Measurements from ENCODE around the gene GRM8.

Gene GRM8

DNA sequence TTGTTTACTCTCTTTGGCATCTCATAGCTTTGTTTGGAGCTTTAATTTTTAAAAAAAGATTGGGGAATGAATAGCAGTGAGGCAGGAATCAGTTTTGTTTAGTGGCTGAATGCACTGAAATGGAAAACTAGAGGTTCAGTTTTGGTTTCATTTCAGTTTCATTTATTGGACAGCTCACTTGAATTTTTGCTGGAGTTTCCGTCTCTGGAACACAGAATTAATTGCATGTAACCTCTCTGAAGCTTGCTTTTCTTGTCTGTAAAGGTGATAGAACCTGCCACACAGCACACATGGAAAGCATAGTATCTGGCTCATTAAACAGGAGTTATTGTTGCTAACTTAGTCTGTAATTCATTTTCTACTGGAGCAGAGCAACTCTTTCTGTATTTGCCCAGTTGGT lies 7.1 kb downstream of the GRM8 start:
- H3K9me3 ChIP-seq (ENCODE audit: insufficient read depth, low read length, severe bottlenecking), result no peaks in the 10 kb centered on the region
- no peak for ATAC-seq (ENCODE audit: insufficient read depth, low read depth)
- no peak for DNase-seq
- TF ChIP-seq, protein P1, sequence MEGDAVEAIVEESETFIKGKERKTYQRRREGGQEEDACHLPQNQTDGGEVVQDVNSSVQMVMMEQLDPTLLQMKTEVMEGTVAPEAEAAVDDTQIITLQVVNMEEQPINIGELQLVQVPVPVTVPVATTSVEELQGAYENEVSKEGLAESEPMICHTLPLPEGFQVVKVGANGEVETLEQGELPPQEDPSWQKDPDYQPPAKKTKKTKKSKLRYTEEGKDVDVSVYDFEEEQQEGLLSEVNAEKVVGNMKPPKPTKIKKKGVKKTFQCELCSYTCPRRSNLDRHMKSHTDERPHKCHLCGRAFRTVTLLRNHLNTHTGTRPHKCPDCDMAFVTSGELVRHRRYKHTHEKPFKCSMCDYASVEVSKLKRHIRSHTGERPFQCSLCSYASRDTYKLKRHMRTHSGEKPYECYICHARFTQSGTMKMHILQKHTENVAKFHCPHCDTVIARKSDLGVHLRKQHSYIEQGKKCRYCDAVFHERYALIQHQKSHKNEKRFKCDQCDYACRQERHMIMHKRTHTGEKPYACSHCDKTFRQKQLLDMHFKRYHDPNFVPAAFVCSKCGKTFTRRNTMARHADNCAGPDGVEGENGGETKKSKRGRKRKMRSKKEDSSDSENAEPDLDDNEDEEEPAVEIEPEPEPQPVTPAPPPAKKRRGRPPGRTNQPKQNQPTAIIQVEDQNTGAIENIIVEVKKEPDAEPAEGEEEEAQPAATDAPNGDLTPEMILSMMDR (IDR thresholded peaks at IDR 0.05; ENCODE audit: borderline replicate concordance, extremely low read depth, low read length, poor library complexity, severe bottlenecking), result no peak
- TF ChIP-seq EZH2 (IDR thresholded peaks at IDR 0.05; ENCODE audit: borderline replicate concordance, low read depth, low read length, severe bottlenecking), result no peak
- H4K20me1 ChIP-seq (ENCODE audit: insufficient read depth, low read length), result no peaks in the 10 kb centered on the region
- H3K36me3 ChIP-seq (ENCODE audit: insufficient read depth, low read length), result no peaks in the 10 kb centered on the region
- peaks cover 17% of the 10 kb centered on the region for H3K27me3 ChIP-seq (ENCODE audit: insufficient read depth, low read length, poor library complexity)
- no peak overlapping the region for H3K27ac ChIP-seq (ENCODE audit: low read length)
- no peak overlapping the region for H3K4me2 ChIP-seq (ENCODE audit: insufficient read depth, low read length)
- H3K79me2 ChIP-seq (ENCODE audit: insufficient read depth, low read length), result no peaks in the 10 kb centered on the region
- no peak overlapping the region for H3K9ac ChIP-seq (ENCODE audit: low read depth, low read length)
- H2AFZ ChIP-seq (ENCODE audit: low read depth, low read length), result no peak overlapping the region
- no peak overlapping the region for H3K4me3 ChIP-seq (ENCODE audit: low read depth in 1 of 2, low read length in 2 of 2)
- no peaks in the 10 kb centered on the region for H3K4me1 ChIP-seq (ENCODE audit: insufficient read depth, low read length)

DNA sequence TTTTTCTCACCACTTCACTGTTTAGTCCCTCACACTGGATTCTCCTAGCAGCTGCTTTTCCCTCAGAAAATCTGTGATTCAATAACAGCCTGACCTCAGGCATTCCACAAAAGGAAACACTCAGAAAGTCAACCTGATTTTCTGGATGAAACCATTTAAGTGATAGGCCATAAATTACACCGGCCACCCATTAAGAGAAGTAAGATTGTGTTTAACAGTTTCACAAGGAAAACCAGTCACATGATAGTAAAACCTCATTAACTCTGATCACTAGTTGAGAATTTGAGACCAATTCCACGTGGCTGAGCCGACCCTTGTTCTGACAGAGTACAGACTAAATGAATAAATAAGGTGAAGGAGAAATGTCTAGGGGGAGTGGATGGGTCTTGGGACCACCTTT lies 7.7 kb downstream of the GRM8 start:
- Histone ChIP-seq H4K20me1 (ENCODE audit: insufficient read depth, low read length) (no peaks in the 10 kb centered on the region), H3K27me3 (ENCODE audit: insufficient read depth, low read length, poor library complexity) (peaks cover 11% of the 10 kb centered on the region), H3K9me3 (ENCODE audit: insufficient read depth, low read length, severe bottlenecking) (no peaks in the 10 kb centered on the region), H3K4me2 (ENCODE audit: insufficient read depth, low read length) (no peak overlapping the region), H3K27ac (ENCODE audit: low read length) (no peak overlapping the region), H3K79me2 (ENCODE audit: insufficient read depth, low read length) (no peaks in the 10 kb centered on the region), H3K4me3 (ENCODE audit: low read depth in 1 of 2, low read length in 2 of 2) (no peak overlapping the region), H3K9ac (ENCODE audit: low read depth, low read length) (no peak overlapping the region), H3K36me3 (ENCODE audit: insufficient read depth, low read length) (no peaks in the 10 kb centered on the region), H3K4me1 (ENCODE audit: insufficient read depth, low read length) (no peaks in the 10 kb centered on the region), H2AFZ (ENCODE audit: low read depth, low read length) (no peak overlapping the region)
- no peak for ATAC-seq (ENCODE audit: insufficient read depth, low read depth)
- DNase-seq, result no peak
- TF ChIP-seq, protein P1 (IDR thresholded peaks at IDR 0.05; ENCODE audit: borderline replicate concordance, extremely low read depth, low read length, poor library complexity, severe bottlenecking), result no peak
- no peak for TF ChIP-seq EZH2 (IDR thresholded peaks at IDR 0.05; ENCODE audit: borderline replicate concordance, low read depth, low read length, severe bottlenecking)

DNA sequence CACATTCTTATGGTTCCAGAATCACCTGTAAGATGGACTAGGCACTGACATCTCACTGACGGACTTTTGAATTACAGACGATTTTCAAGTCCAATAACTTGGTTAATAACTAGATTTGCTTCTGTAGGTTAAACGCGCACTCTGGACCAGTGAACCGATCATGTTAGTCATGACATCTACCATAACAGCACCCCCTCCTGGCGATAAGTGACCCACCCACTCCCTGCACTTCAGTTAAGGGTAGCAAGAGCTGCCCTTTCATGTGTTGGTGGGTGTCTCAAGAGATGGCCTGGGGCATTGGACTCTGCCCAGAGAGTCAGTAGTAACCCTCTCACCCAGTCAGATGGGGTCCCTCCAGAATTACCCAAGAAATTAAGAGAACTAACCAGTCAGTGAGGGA lies 12.9 kb downstream of the GRM8 start:
- Histone ChIP-seq H2AFZ (ENCODE audit: low read depth, low read length) (no peak overlapping the region), H3K4me2 (ENCODE audit: insufficient read depth, low read length) (no peak overlapping the region), H3K79me2 (ENCODE audit: insufficient read depth, low read length) (no peaks in the 10 kb centered on the region), H3K27ac (ENCODE audit: low read length) (no peak overlapping the region), H3K9me3 (ENCODE audit: insufficient read depth, low read length, severe bottlenecking) (no peaks in the 10 kb centered on the region), H3K27me3 (ENCODE audit: insufficient read depth, low read length, poor library complexity) (no peaks in the 10 kb centered on the region), H3K4me1 (ENCODE audit: insufficient read depth, low read length) (no peaks in the 10 kb centered on the region), H3K36me3 (ENCODE audit: insufficient read depth, low read length) (no peaks in the 10 kb centered on the region), H4K20me1 (ENCODE audit: insufficient read depth, low read length) (no peaks in the 10 kb centered on the region), H3K4me3 (ENCODE audit: low read depth in 1 of 2, low read length in 2 of 2) (no peak overlapping the region), H3K9ac (ENCODE audit: low read depth, low read length) (no peak overlapping the region)
- no peak for TF ChIP-seq EZH2 (IDR thresholded peaks at IDR 0.05; ENCODE audit: borderline replicate concordance, low read depth, low read length, severe bottlenecking)
- TF ChIP-seq, protein P1 (IDR thresholded peaks at IDR 0.05; ENCODE audit: borderline replicate concordance, extremely low read depth, low read length, poor library complexity, severe bottlenecking), result peak; percentile 35
- DNase-seq, result no peak
- ATAC-seq (ENCODE audit: insufficient read depth, low read depth), result no peak

DNA sequence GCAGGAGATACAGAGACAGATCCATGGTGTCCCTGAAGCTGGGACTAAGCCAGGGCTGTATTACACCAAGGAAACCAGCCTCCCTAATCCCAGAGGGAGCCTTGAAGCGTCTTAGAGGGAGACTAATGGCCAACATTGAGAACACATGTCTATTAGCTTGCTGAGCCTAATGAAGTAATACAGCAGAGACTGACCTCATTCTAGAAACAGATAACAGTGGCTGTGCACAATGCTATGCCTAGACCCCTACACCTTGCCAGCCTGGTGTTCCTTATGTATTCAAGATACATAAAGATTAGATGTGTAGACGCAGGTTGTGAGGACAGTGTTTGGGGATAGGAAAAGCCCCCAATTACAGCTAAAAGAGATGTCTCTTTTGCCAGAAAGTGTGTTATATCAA lies 19.1 kb downstream of the GRM8 start:
- no peak overlapping the region for H3K4me3 ChIP-seq (ENCODE audit: low read depth in 1 of 2, low read length in 2 of 2)
- ATAC-seq (ENCODE audit: insufficient read depth, low read depth), result no peak
- H3K9ac ChIP-seq (ENCODE audit: low read depth, low read length), result no peak overlapping the region
- H2AFZ ChIP-seq (ENCODE audit: low read depth, low read length), result no peak overlapping the region
- no peaks in the 10 kb centered on the region for H3K4me1 ChIP-seq (ENCODE audit: insufficient read depth, low read length)
- no peaks in the 10 kb centered on the region for H3K9me3 ChIP-seq (ENCODE audit: insufficient read depth, low read length, severe bottlenecking)
- peaks cover 5% of the 10 kb centered on the region for H3K27me3 ChIP-seq (ENCODE audit: insufficient read depth, low read length, poor library complexity)
- DNase-seq, result no peak
- no peaks in the 10 kb centered on the region for H4K20me1 ChIP-seq (ENCODE audit: insufficient read depth, low read length)
- no peaks in the 10 kb centered on the region for H3K79me2 ChIP-seq (ENCODE audit: insufficient read depth, low read length)
- no peak overlapping the region for H3K27ac ChIP-seq (ENCODE audit: low read length)
- no peaks in the 10 kb centered on the region for H3K36me3 ChIP-seq (ENCODE audit: insufficient read depth, low read length)
- TF ChIP-seq, protein P1 (IDR thresholded peaks at IDR 0.05; ENCODE audit: borderline replicate concordance, extremely low read depth, low read length, poor library complexity, severe bottlenecking), result no peak
- no peak for TF ChIP-seq EZH2 (IDR thresholded peaks at IDR 0.05; ENCODE audit: borderline replicate concordance, low read depth, low read length, severe bottlenecking)
- H3K4me2 ChIP-seq (ENCODE audit: insufficient read depth, low read length), result no peak overlapping the region

Data from DND-41 (cell line).